WI38 (cell line): ENCODE data around the gene RHEX.

Experiments used
- H3K4me3 ChIP-seq: 2 replicates; pipeline ENCODE4 v1.5.1; 2011; ENCODE audit warnings: low read depth, mild to moderate bottlenecking, control low read depth, low read length
- CTCF ChIP-seq: IDR thresholded peaks from 2 replicates; pipeline ENCODE4 v1.5.1; 2012; ENCODE audit warnings: low read depth, mild to moderate bottlenecking, control low read depth, low read length

RHEX gene

GRCh38 chr1:206111271-206111927 lies 58.4 kb downstream of the RHEX start:
- no peak overlapping the region for H3K4me3 ChIP-seq
- TF ChIP-seq CTCF = no peak

GRCh38 chr1:206112600-206113301 lies 59.8 kb downstream of the RHEX start:
- TF ChIP-seq CTCF = no peak
- no peak overlapping the region for H3K4me3 ChIP-seq

- no peak overlapping the region for H3K4me3 ChIP-seq
- no peak for TF ChIP-seq CTCF
Observed at GRCh38 chr1:206114692-206115640, 62.0 kb downstream of the RHEX start.

GRCh38 chr1:206115791-206116190 lies 62.8 kb downstream of the RHEX start:
- no peak overlapping the region for H3K4me3 ChIP-seq
- TF ChIP-seq CTCF = no peak

GRCh38 chr1:206116191-206116872 lies 63.4 kb downstream of the RHEX start:
- H3K4me3 ChIP-seq = no peak overlapping the region
- no peak for TF ChIP-seq CTCF

- no peak overlapping the region for H3K4me3 ChIP-seq
- TF ChIP-seq CTCF = no peak
Observed at GRCh38 chr1:206116873-206117150, 63.8 kb downstream of the RHEX start.
